ENCODE results near the gene PCDHGA10. TPM values are rescaled to one million over a fixed set of nuclear protein-coding genes. Genes with fewer than 3 reads are reported as not detected.

PCDHGA10 gene
- total and polyA plus RNA-seq, 2 of the 8 experiments (the other 6 are each of a cell fraction or from before 2014, with no cell fraction given) = 2.2 to 6.4 TPM

GRCh38 chr5:141374627-141375026, 38.2 kb upstream of the PCDHGA10 start:
- Histone ChIP-seq H2AK5ac (ENCODE audit: low read depth, low read length) (no peak overlapping the region), H3K4me1 (replicated peaks in 1 of 4; ENCODE audit: control insufficient read depth in 3 of 4, insufficient read depth in 4 of 4, low read length in 3 of 4) (no peaks in the 10 kb centered on the region), H4K8ac (ENCODE audit: extremely low read depth, insufficient read depth, low read length) (no peak overlapping the region), H3K4me3 (ENCODE audit: extremely low read depth in 1 of 4, insufficient read depth in 2 of 4, low read depth in 3 of 4, low read length in 4 of 4) (no peak overlapping the region), H3K14ac (ENCODE audit: insufficient read length) (no peak overlapping the region), H3K18ac (ENCODE audit: extremely low read depth, low read length) (no peak overlapping the region), H4K20me1 (replicated peaks in 1 of 2; ENCODE audit: control insufficient read depth in 1 of 2, insufficient read depth in 2 of 2, low read length in 2 of 2) (no peaks in the 10 kb centered on the region), H3K36me3 (ENCODE audit: control insufficient read depth in 2 of 4, insufficient read depth in 4 of 4, low read length in 3 of 4) (peaks cover 0 to 3% (median 0%) of the 10 kb centered on the region in 4 experiments; a peak in 2 of 8 replicates), H2AFZ (ENCODE audit: low read length) (no peak overlapping the region), H4K91ac (replicated peaks; ENCODE audit: insufficient read length, low read length) (no peak overlapping the region), H3K79me1 (ENCODE audit: low read depth, low read length) (no peaks in the 10 kb centered on the region), H3K27ac (ENCODE audit: low read depth, low read length) (no peak overlapping the region), H3K4ac (replicated peaks; ENCODE audit: insufficient read length, low read depth, low read length) (no peak overlapping the region), H3K23ac (ENCODE audit: insufficient read length) (no peak overlapping the region), H3K79me2 (ENCODE audit: control insufficient read depth in 1 of 2, insufficient read depth in 2 of 2, low read length in 2 of 2) (no peaks in the 10 kb centered on the region), H4K5ac (ENCODE audit: insufficient read length, low read depth, low read length) (no peak overlapping the region), H3K23me2 (ENCODE audit: low read depth, low read length) (no peaks in the 10 kb centered on the region), H3K9ac (replicated peaks in 1 of 4; ENCODE audit: extremely low read depth in 1 of 4, low read depth in 3 of 4, low read length in 3 of 4) (no peak overlapping the region), H2BK20ac (ENCODE audit: low read length) (no peak overlapping the region), H3K56ac (replicated peaks; ENCODE audit: insufficient read length, low read depth, low read length) (no peak overlapping the region), H2BK120ac (replicated peaks; ENCODE audit: low read depth, low read length) (no peak overlapping the region), H3K9me3 (ENCODE audit: insufficient read depth in 2 of 2, low read depth in 1 of 2, low read length in 1 of 2) (peaks cover 36 to 51% of the 10 kb centered on the region in 2 experiments; a peak in 3 of 4 replicates), H2BK5ac (ENCODE audit: low read depth, low read length) (no peak overlapping the region), H2BK12ac (ENCODE audit: low read depth, low read length) (no peak overlapping the region), H3K27me3 (replicated peaks in 1 of 4; ENCODE audit: control insufficient read depth in 3 of 4, extremely low read depth in 1 of 4, insufficient read depth in 3 of 4, low read length in 3 of 4) (no peaks in the 10 kb centered on the region), H2BK15ac (ENCODE audit: low read length) (no peak overlapping the region), H3K4me2 (ENCODE audit: insufficient read depth in 1 of 2, low read depth in 2 of 2, low read length in 2 of 2) (no peak overlapping the region)
- no peak for DNase-seq (ENCODE audit: low read depth in 1 of 2, low spot score in 2 of 2)
- POLR2A ChIA-PET (ENCODE audit: partially characterized antibody) = interaction anchor here (1.3 kb wide), 1 partner anchor 16 kb away, joined by 3 read pairs; no protein-coding TSS in a partner anchor
- CTCF ChIA-PET (ENCODE audit: partially characterized antibody) = interaction anchor here (0.7 to 2.9 kb wide), 17 partner anchors 10 to 183 kb away, joined by 3 to 11 read pairs (median 4); partner anchors contain the start of genes PCDHGA10, PCDHGA5, PCDHGB2 and PCDHGB4
- TF ChIP-seq RXRA (IDR thresholded peaks at IDR 0.05; ENCODE audit: insufficient read depth, low read depth, low read length) = no peak
- no peak for FAIRE-seq
- 93% methylated on average over 14 of the region's 14 CpGs; no CpG with 5 or more reads in 1 of the 2 experiments for WGBS, 2 experiments (ENCODE audit: extremely low coverage in 1 of 2, insufficient coverage in 1 of 2, insufficient read length in 1 of 2, insufficient replicate concordance in 2 of 2, low coverage in 1 of 2, low lambda C conversion rate in 2 of 2, missing lambda C conversion rate in 1 of 2)
